GM12878 (cell line): ENCODE measurements around the gene ADSS2.

Experiments used
- CTCF ChIP-seq, 3 experiments: IDR thresholded peaks in 2 of 3; conservative IDR thresholded peaks in 1 of 3; 2 replicates each; pipeline ENCODE4 v1.5.1; 2011; ENCODE audit warnings: low read depth in 3 of 3, low read length in 3 of 3, mild to moderate bottlenecking in 3 of 3, control low read depth in 2 of 3, moderate library complexity in 2 of 3, inconsistent platforms in 1 of 3, mixed read lengths in 1 of 3; ENCODE audit not compliant: control insufficient read depth in 2 of 3, insufficient read depth in 1 of 3; ENCODE audit errors: extremely low read depth in 1 of 3
- MEF2A ChIP-seq: IDR thresholded peaks from 2 replicates; pipeline ENCODE4 v1.6.1; 2011; ENCODE audit warnings: low read depth, mild to moderate bottlenecking, low read length, moderate library complexity; ENCODE audit not compliant: insufficient read depth
- MTA2 ChIP-seq: fragments of 450-650 bp; IDR thresholded peaks from 2 replicates; pipeline ENCODE4 v1.6.1; 2016; ENCODE audit warnings: low read depth, mild to moderate bottlenecking, moderate library complexity
- SRF ChIP-seq, 2 experiments: IDR thresholded peaks; 2 replicates each; pipeline ENCODE4 v1.6.1; 2011; ENCODE audit warnings: low read depth in 2 of 2, low read length in 2 of 2, mild to moderate bottlenecking in 1 of 2, moderate library complexity in 1 of 2
- YY1 ChIP-seq: IDR thresholded peaks from 2 replicates; pipeline ENCODE4 v1.6.1; 2011; ENCODE audit warnings: low read depth, mild to moderate bottlenecking, low read length

- no peak for TF ChIP-seq SRF (IDR thresholded peaks at IDR 0.05; ENCODE audit: low read depth in 2 of 2, low read length in 2 of 2)
- no peak for TF ChIP-seq MEF2A
- TF ChIP-seq YY1: no peak
- TF ChIP-seq MTA2: no peak
- TF ChIP-seq CTCF (IDR thresholded peaks at IDR 0.05 in 2 of 3, conservative IDR thresholded peaks at IDR 0.05 in 1 of 3; ENCODE audit: control insufficient read depth in 2 of 3, extremely low read depth in 1 of 3, insufficient read depth in 1 of 3, low read depth in 3 of 3, low read length in 3 of 3): no peak
Measured at GRCh38 chr1:244361764-244362473, 89.8 kb downstream of the ADSS2 start.
